H1 (cell line): ENCODE data around the gene WDFY3. TPM values are rescaled to one million over a fixed set of nuclear protein-coding genes. Genes with fewer than 3 reads are reported as not detected.

ENCODE experiments used
- CTCF ChIA-PET: fragments of 300-600 bp; sonication (Branson Sonifier 250); formaldehyde crosslinking; loops from one replicate; lab custom pipeline; 2021; ENCODE audit not compliant: partially characterized antibody; lab: Charles Lee
- POLR2A ChIA-PET: fragments of 300-600 bp; sonication (Branson Sonifier 250); formaldehyde crosslinking; loops from one replicate; lab custom pipeline; 2021; ENCODE audit warnings: inconsistent platforms; ENCODE audit not compliant: partially characterized antibody; lab: Charles Lee
- DNase-seq, 2 experiments: peaks; one replicate each; pipeline versions ENCODE4 v3.0.0 to v3.0.0-alpha.2; 2010 to 2022; ENCODE audit warnings: low spot score in 2 of 2, low read depth in 1 of 2, mixed read lengths in 1 of 2
- FAIRE-seq: peaks from 2 replicates; lab custom pipeline; 2011; peaks lifted over from hg19 to GRCh38; lab: Jason Lieb, UNC
- H2AFZ ChIP-seq: 2 replicates; pipeline ENCODE4 v1.8.1; 2012; ENCODE audit warnings: low read length, inconsistent platforms
- H2AK5ac ChIP-seq: 2 replicates; pipeline ENCODE4 v1.6.1; 2013; ENCODE audit warnings: low read depth, low read length
- H2BK120ac ChIP-seq: replicated peaks from 2 replicates; pipeline ENCODE3; 2013; ENCODE audit warnings: low read depth, low read length, inconsistent platforms
- H2BK12ac ChIP-seq: 2 replicates; pipeline ENCODE4 v1.6.1; 2013; ENCODE audit warnings: low read depth, low read length
- H2BK15ac ChIP-seq: 2 replicates; pipeline ENCODE4 v1.6.1; 2013; ENCODE audit warnings: low read length
- H2BK20ac ChIP-seq: 2 replicates; pipeline ENCODE4 v1.6.1; 2013; ENCODE audit warnings: low read length
- H2BK5ac ChIP-seq: 2 replicates; pipeline ENCODE4 v1.6.1; 2013; ENCODE audit warnings: low read depth, low read length
- H3K14ac ChIP-seq: 2 replicates; pipeline ENCODE4 v1.6.1; 2013; ENCODE audit warnings: inconsistent platforms; ENCODE audit not compliant: insufficient read length
- H3K18ac ChIP-seq: 2 replicates; pipeline ENCODE4 v1.6.1; 2013; ENCODE audit warnings: low read length; ENCODE audit errors: extremely low read depth
- H3K23ac ChIP-seq: 2 replicates; pipeline ENCODE4 v1.6.1; 2013; ENCODE audit warnings: inconsistent platforms; ENCODE audit not compliant: insufficient read length
- H3K23me2 ChIP-seq: 2 replicates; pipeline ENCODE4 v1.6.1; 2013; ENCODE audit warnings: low read depth, low read length
- H3K27ac ChIP-seq: 2 replicates; pipeline ENCODE4 v1.6.1; 2011; ENCODE audit warnings: low read depth, low read length, inconsistent platforms
- H3K27me3 ChIP-seq, 4 experiments: replicated peaks in 1 of 4; 1 replicate in 1 of 4; 2 replicates in 3 of 4; pipeline versions ENCODE4 v1.6.1 to v1.8.1; 2011 to 2013; ENCODE audit warnings: low read length in 3 of 4, mild to moderate bottlenecking in 3 of 4, inconsistent platforms in 2 of 4, mixed read lengths in 2 of 4, moderate library complexity in 1 of 4; ENCODE audit not compliant: control insufficient read depth in 3 of 4, insufficient read depth in 3 of 4; ENCODE audit errors: extremely low read depth in 1 of 4
- H3K36me3 ChIP-seq, 4 experiments: 2 replicates each; pipeline versions ENCODE4 v1.6.1 to v1.8.1; 2011 to 2013; ENCODE audit warnings: mild to moderate bottlenecking in 4 of 4, low read length in 3 of 4, moderate library complexity in 2 of 4, control low read depth in 1 of 4, inconsistent platforms in 1 of 4; ENCODE audit not compliant: insufficient read depth in 4 of 4, control insufficient read depth in 2 of 4
- H3K4ac ChIP-seq: replicated peaks from 2 replicates; pipeline ENCODE3; 2013; ENCODE audit warnings: low read length, low read depth, mixed read lengths, inconsistent platforms; ENCODE audit not compliant: insufficient read length
- H3K4me1 ChIP-seq, 4 experiments: replicated peaks in 1 of 4; 1 replicate in 1 of 4; 2 replicates in 3 of 4; pipeline versions ENCODE4 v1.6.1 to v1.8.1; 2011 to 2013; ENCODE audit warnings: low read length in 3 of 4, inconsistent platforms in 2 of 4, mixed read lengths in 1 of 4; ENCODE audit not compliant: insufficient read depth in 4 of 4, control insufficient read depth in 3 of 4
- H3K4me2 ChIP-seq, 2 experiments: 2 replicates each; pipeline versions ENCODE4 v1.6.1 to v1.8.1; 2011 to 2013; ENCODE audit warnings: low read depth in 2 of 2, low read length in 2 of 2, control low read depth in 1 of 2, inconsistent platforms in 1 of 2, mild to moderate bottlenecking in 1 of 2; ENCODE audit not compliant: insufficient read depth in 1 of 2
- H3K4me3 ChIP-seq, 4 experiments: fragments of 200-600, 300-600 bp in 1 of 4; sonication (generic), shearing (Covaris generic), sonication (Bioruptor Twin) in 1 of 4; 2 replicates each; pipeline versions ENCODE4 v1.5.1 to v1.8.1; 2011 to 2016; ENCODE audit warnings: low read length in 4 of 4, low read depth in 3 of 4, control low read depth in 2 of 4, inconsistent platforms in 2 of 4, mild to moderate bottlenecking in 2 of 4, mixed read lengths in 1 of 4, moderate library complexity in 1 of 4; ENCODE audit not compliant: insufficient read depth in 2 of 4; ENCODE audit errors: extremely low read depth in 1 of 4
- H3K56ac ChIP-seq: replicated peaks from 2 replicates; pipeline ENCODE3; 2013; ENCODE audit warnings: low read depth, mild to moderate bottlenecking, mixed read lengths, low read length, inconsistent platforms; ENCODE audit not compliant: insufficient read length
- H3K79me1 ChIP-seq: 2 replicates; pipeline ENCODE4 v1.6.1; 2013; ENCODE audit warnings: low read depth, low read length, control low read depth
- H3K79me2 ChIP-seq, 2 experiments: 2 replicates each; pipeline versions ENCODE4 v1.6.1 to v1.8.1; 2012 to 2013; ENCODE audit warnings: low read length in 2 of 2, mild to moderate bottlenecking in 2 of 2, inconsistent platforms in 1 of 2; ENCODE audit not compliant: insufficient read depth in 2 of 2, control insufficient read depth in 1 of 2
- H3K9ac ChIP-seq, 4 experiments: replicated peaks in 1 of 4; 1 replicate in 1 of 4; 2 replicates in 3 of 4; pipeline versions ENCODE4 v1.6.1 to v1.8.1; 2011 to 2013; ENCODE audit warnings: low read depth in 3 of 4, low read length in 3 of 4, control low read depth in 2 of 4, mild to moderate bottlenecking in 2 of 4, moderate library complexity in 2 of 4, inconsistent platforms in 1 of 4; ENCODE audit errors: extremely low read depth in 1 of 4
- H3K9me3 ChIP-seq, 2 experiments: 2 replicates each; pipeline versions ENCODE4 v1.6.1 to v1.8.1; 2012 to 2013; ENCODE audit warnings: mild to moderate bottlenecking in 2 of 2, moderate library complexity in 2 of 2, control low read depth in 1 of 2, inconsistent platforms in 1 of 2, low read depth in 1 of 2, low read length in 1 of 2, mixed read lengths in 1 of 2; ENCODE audit not compliant: insufficient read depth in 2 of 2
- H4K20me1 ChIP-seq, 2 experiments: replicated peaks in 1 of 2; 2 replicates each; pipeline versions ENCODE3 to v1.8.1; 2011 to 2013; ENCODE audit warnings: inconsistent platforms in 2 of 2, low read length in 2 of 2, mild to moderate bottlenecking in 1 of 2; ENCODE audit not compliant: insufficient read depth in 2 of 2, control insufficient read depth in 1 of 2
- H4K5ac ChIP-seq: 2 replicates; pipeline ENCODE4 v1.6.1; 2013; ENCODE audit warnings: low read length, low read depth, mixed read lengths, inconsistent platforms; ENCODE audit not compliant: insufficient read length
- H4K8ac ChIP-seq: 2 replicates; pipeline ENCODE4 v1.8.0; 2013; ENCODE audit warnings: mild to moderate bottlenecking, moderate library complexity, low read length, inconsistent platforms; ENCODE audit not compliant: insufficient read depth; ENCODE audit errors: extremely low read depth
- H4K91ac ChIP-seq: replicated peaks from 2 replicates; pipeline ENCODE3; 2013; ENCODE audit warnings: low read length, mixed read lengths, inconsistent platforms; ENCODE audit not compliant: insufficient read length
- HDAC6 ChIP-seq: IDR thresholded peaks from one replicate; pipeline ENCODE4 v1.7.1; 2012; ENCODE audit warnings: low read depth, mild to moderate bottlenecking, inconsistent platforms, low read length, moderate library complexity
- SUZ12 ChIP-seq: fragments of 200-600 bp; sonication (generic); IDR thresholded peaks from 2 replicates; pipeline ENCODE4 v1.6.1; 2012; ENCODE audit warnings: mild to moderate bottlenecking, inconsistent platforms, low read length, moderate library complexity, mixed read lengths
- WGBS, 2 experiments: shearing (Covaris generic) in 1 of 2; methylation state at CpG; one replicate each; pipeline versions ENCODE4 v1.1.6 to v1.1.7; 2013 to 2015; ENCODE audit warnings: low lambda C conversion rate in 2 of 2, mixed read lengths in 2 of 2, inconsistent platforms in 1 of 2, low coverage in 1 of 2, missing lambda C conversion rate in 1 of 2; ENCODE audit not compliant: insufficient replicate concordance in 2 of 2, insufficient coverage in 1 of 2, insufficient read length in 1 of 2; ENCODE audit errors: extremely low coverage in 1 of 2, missing lambda C conversion rate in 1 of 2; 5-methylcytosine and 5-hydroxymethylcytosine counted together
- polyA plus RNA-seq, 7 experiments: library from polyadenylated mRNA; depleted of rRNA in 3 of 7; stranded (reverse) in 5 of 7; unstranded in 2 of 7; fragments of >200 nt in 5 of 7; fragments of 200-250 nt in 2 of 7; gene quantifications; 1 replicate in 5 of 7; 2 replicates in 1 of 7; 4 replicates in 1 of 7; pipeline versions ENCODE4 v1.2.1 to v1.2.3, GENCODE V29; 2011 to 2013; ENCODE audit warnings: missing spikeins in 2 of 7, mixed read lengths in 2 of 7
- total RNA-seq: library from RNA; stranded (reverse); fragmentation: NEBNext Ultra II Directional; extraction: Animal tissue kit (Norgen Biotek cat#: 25700); gene quantifications from 2 replicates; pipeline ENCODE4 v1.2.1, GENCODE V29; 2021

Gene WDFY3
- total and polyA plus RNA-seq, 2 of the 8 experiments (the other 6 are each of a cell fraction or from before 2014, with no cell fraction given) = 25.6 to 62.4 TPM

DNA sequence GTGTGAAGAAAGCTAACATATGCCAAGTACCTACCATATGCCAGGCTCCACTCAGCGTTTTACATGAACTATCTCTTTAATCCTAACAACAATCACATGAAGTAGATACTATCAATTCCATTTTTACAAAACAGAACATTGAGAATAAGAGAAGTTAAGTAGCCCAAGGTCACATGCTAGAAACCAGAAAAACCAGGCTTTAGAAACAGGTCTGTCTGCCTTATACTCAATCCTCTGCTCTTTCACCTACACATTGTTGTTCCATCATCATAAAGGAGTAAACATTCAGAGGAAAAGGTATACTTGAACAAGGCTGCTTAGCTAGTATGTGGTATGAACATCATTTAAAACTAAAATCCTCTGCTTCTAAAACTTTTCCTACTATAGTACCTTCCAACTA is 42.1 kb downstream of the WDFY3 start:
- no peak overlapping the region for H2BK5ac ChIP-seq
- no peak overlapping the region for H3K27ac ChIP-seq
- H2AK5ac ChIP-seq = no peak overlapping the region
- H3K4ac ChIP-seq = no peak overlapping the region
- no peak overlapping the region for H3K4me2 ChIP-seq
- peaks cover 0 to 2% (median 0%) of the 10 kb centered on the region in 4 experiments; a peak in 2 of 7 replicates for H3K4me1 ChIP-seq
- H2BK12ac ChIP-seq = no peak overlapping the region
- no peaks in the 10 kb centered on the region for H3K23me2 ChIP-seq
- CTCF ChIA-PET = interaction anchor here (1.3 kb wide), 1 partner anchor 47 kb away, joined by 3 read pairs; no protein-coding TSS in a partner anchor
- no peaks in the 10 kb centered on the region for H3K9me3 ChIP-seq
- no peak overlapping the region for H3K9ac ChIP-seq
- no peak overlapping the region for H3K14ac ChIP-seq
- H3K27me3 ChIP-seq = no peaks in the 10 kb centered on the region
- H2BK20ac ChIP-seq = no peak overlapping the region
- peak; percentile 7 for FAIRE-seq
- no peak overlapping the region for H4K8ac ChIP-seq
- peaks cover 0 to 36% of the 10 kb centered on the region in 2 experiments; a peak in 2 of 4 replicates for H3K79me2 ChIP-seq
- no peak overlapping the region for H4K5ac ChIP-seq
- DNase-seq = no peak
- H3K18ac ChIP-seq = no peak overlapping the region
- H2AFZ ChIP-seq = no peak overlapping the region
- no peaks in the 10 kb centered on the region for H3K79me1 ChIP-seq
- H3K4me3 ChIP-seq = no peak overlapping the region
- H3K23ac ChIP-seq = no peak overlapping the region
- H4K91ac ChIP-seq = no peak overlapping the region
- no peaks in the 10 kb centered on the region for H4K20me1 ChIP-seq
- peaks cover 0 to 6% (median 2%) of the 10 kb centered on the region in 4 experiments; a peak in 3 of 8 replicates for H3K36me3 ChIP-seq
- H2BK15ac ChIP-seq = no peak overlapping the region
- POLR2A ChIA-PET = no interaction called here
- 89% methylated on average over 1 of the region's 1 CpG; no CpG with 5 or more reads in 1 of the 2 experiments for WGBS, 2 experiments
- H2BK120ac ChIP-seq = no peak overlapping the region
- H3K56ac ChIP-seq = no peak overlapping the region
- no peak for TF ChIP-seq HDAC6
- no peak for TF ChIP-seq SUZ12
